GM19238 (cell line): ENCODE data around the gene ZNF860.
"Not testable (repeated sequence)": the region's sequence is repeated elsewhere in the genome, so short reads cannot be mapped to it uniquely, and the experiment has no call there.

ENCODE experiments used
- DNase-seq: peaks from one replicate; pipeline ENCODE4 v3.0.0; 2011; ENCODE audit warnings: low spot score; ENCODE audit not compliant: insufficient read length

The ZNF860 gene

DNA sequence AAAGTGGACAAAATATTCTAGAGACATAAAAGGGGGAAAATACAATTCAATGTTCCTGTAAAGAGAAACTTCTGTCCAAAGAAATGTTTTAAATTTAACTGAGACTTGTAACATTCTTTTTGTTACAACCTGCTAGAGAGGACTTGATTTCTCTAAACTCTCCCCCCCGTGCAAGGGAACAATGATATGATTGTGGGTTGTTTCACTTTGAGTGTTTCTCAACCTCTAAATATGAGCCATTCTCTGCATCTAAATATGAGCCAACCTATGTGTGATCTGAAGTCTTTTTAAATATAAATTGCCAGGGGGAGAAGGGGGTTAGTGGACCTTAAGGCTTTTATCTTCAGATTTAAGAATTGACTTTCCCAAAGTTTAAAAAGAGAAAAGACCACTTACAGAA is 14.6 kb downstream of the ZNF860 start:
- no peak for DNase-seq

DNA sequence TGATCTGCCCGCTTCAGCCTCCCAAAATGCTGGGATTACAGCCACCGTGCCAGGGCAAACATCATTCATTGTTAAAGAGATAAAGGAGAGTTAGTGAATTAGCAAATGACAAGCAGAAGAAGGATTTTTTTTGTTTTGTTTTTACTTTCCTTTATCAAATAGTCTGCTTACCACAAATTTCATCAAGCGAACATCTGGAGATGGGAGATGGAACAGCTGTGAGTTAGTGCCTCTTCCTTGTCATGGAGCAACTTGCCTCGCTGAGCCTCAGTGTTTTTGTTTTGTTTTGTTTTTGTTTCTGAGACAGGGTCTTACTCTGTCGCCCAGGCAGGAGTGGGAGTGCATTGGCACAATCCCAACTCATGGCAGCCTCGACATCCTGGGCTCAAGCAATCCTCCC is 15.9 kb downstream of the ZNF860 start:
- no peak for DNase-seq

DNA sequence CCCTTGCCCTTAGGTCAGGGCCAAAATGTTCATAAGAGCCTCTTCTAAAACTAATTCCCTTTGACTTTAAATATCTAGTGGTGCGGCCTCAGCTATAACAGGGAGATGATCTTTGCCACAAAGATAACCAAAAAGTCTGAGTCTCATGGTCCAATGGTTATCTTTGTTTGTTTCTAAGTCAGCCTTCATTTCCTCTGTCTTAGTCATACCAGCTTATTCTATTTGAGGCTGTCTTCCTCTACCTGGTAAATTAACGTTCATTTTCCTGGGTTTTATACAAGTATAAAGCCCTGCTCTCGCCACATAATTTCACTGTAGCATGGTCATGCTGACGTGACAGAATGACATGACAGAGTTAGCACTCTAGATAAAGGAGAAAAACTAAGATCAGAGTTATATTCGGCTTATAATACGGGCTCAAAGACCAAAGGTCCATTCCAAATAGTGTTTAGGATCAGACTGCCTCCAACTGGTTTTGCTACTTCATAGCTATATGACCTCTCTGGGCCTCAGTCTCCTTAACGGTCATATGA is 18.4 kb downstream of the ZNF860 start:
- no peak for DNase-seq

DNA sequence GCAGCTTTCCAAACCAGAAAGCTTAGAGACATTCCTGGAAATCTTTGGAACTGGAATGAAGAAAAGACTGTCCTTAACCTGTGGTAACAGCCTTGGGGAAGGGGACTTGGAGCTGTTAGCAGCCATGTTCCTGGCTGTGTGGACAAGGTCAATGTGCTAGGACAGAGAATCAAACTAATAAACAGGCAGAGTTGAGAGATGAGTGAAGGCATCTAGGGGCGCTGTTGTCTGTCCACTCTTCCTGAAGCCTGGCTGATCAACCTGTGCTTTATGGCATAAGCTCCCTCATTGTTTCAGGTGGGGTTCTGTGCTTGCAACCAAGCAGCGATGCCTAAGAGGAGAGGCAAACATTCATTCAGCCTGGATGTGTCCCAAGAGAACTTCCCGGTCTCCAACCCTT is 19.3 kb downstream of the ZNF860 start:
- DNase-seq = no peak

DNA sequence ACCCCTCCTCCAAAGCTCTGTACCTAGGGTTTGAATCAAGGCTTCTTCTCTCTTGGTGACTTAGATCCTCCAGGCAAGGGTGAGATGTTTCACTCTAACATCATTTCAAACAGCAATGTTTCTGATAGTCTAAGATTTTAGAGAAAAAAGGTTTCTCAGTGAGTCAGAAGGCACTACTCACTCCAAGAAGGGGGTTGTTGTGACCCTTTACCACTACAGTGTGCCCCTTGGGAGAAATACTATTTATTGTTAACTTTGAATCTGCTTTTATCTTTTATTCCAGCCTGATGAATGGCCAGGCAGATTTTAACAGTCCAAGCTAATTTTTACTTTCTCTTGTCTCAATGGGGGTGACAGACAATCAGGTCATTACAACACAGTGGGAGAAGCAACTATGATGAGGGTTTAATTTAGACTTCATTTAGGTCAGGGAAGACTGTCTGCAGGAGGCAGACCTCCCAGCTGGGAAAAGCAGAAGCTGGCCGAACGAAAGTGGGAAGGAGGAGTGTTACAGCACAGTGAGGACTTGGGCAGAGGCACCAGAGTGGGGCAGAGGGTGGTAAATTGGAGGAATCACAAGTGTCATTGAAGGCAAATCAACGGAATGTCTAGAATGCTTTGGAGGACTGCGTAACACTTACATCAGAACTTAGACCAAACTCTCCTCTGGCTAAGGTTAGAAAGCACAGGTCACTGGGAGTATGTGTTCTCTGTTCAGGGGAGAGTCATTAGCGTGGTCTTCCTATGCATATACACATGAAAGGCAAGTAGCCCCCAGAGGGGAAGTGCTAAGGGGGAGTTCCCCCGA is 21.2 kb downstream of the ZNF860 start:
- no peak for DNase-seq

DNA sequence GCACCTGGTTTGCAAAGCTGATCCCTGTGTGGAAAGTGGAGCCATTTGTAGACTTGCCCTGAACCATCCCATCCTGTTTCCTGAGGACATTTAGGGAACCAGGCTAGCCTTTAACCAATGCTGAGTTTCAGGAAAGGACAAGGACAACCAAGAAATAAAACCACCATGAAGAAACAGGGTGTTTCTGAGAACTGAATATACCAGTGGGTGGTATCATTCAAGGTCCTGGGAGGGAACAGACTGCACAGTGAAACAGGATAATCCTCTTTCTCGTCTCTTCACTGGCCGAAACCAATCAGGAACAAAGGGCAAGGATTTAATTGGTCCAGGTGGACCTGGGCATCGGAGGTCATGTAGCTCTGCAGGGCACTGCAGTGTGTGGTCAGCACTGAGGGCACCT is 21.8 kb downstream of the ZNF860 start:
- no peak for DNase-seq

DNA sequence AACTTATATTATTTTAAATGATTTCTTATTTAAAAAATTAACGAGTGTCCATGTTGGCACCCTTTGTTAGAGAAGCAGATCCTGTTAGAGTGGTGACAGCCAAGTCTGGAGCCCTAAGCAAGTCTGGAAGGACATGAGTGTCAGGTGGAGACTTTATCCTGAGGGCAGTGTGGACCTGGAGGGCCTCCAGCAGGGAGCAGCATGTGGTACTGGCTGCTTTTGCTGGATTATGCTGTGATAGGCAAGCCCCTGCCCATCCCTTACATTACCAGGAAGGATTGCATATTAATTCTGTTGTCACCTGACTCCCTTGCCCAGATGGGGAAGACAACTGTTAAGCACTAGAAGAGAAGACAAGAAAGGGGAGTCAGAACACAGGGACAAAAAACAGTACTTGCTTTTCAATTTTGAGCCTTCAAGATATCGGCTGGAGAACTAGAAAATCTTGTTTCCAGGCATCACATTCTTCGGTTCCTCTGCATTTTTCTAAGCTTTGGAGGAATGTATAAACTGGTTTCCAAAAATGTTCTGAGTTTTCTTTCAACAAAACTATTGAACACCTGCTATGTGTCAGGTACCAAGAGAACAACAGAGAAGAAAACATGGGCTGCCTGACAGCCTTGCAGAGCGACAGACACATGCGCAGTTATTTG is 22.7 kb downstream of the ZNF860 start:
- no peak for DNase-seq

DNA sequence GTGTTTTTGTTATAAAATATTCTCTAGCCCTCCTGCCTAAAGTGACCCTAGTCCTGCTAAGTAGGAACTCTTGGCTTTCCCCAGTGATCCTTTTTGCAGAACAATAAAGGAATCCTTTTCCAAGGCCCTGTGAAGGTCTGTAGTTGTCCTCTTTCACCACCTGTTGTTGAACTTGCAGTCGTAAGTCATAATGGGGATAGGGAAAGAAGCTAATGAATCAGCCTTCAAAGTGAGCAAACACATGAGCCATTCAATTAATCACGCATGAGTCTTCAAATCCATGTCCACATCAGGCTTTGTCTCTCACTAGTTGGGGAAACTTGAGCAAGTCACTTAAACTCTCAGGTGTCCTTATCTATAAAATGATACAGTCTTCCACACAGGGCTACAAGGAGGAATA is 27.6 kb downstream of the ZNF860 start:
- no peak for DNase-seq

DNA sequence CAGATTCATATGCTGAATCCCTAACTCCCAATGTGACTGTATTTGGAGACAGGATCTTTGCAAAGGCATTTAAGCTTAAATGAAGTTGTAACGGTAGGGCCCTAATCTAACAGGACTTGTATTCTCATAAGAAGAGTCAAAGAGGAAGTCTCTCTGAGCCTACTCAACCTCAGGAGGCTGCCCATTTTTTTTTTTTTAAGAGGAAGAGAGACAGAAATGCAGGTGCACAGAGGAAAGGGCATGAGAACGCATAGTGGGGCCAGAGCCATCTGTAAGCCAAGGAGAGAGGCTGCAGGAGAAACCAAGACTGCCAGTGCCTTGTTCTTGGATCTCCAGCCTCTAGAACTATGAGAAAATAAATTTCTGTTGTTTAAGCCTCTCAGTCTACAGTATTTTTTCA is 28.4 kb downstream of the ZNF860 start:
- DNase-seq = no peak

DNA sequence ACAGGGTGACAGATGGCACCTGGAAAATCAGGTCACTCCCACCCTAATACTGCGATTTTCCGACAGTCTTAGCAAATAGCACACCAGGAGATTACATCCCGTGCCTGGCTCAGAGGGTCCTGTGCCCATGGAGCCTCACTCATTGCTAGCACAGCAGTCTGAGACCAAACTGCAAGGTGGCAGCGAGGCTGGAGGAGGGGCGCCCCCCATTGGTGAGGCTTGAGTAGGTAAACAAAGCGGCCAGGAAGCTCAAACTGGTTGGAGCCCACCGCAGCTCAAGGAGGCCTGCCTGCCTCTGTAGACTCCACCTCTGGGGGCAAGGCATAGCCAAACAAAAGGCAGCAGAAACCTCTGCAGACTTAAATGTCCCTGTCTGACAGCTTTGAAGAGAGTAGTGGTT is 29.1 kb downstream of the ZNF860 start:
- not testable (repeated sequence) for DNase-seq

DNA sequence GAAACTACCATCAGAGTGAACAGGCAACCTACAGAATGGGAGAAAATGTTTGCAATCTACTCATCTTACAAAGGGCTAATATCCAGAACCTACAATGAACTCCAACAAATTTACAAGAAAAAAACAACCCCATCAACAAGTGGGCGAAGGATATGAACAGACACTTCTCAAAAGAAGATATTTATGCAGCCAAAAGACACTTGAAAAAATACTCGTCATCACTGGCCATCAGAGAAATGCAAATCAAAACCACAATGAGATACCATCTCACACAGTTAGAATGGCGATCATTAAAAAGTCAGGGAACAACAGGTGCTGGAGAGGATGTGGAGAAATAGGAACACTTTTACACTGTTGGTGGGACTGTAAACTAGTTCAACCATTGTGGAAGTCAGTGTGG is 34.1 kb downstream of the ZNF860 start:
- DNase-seq = not testable (repeated sequence)

DNA sequence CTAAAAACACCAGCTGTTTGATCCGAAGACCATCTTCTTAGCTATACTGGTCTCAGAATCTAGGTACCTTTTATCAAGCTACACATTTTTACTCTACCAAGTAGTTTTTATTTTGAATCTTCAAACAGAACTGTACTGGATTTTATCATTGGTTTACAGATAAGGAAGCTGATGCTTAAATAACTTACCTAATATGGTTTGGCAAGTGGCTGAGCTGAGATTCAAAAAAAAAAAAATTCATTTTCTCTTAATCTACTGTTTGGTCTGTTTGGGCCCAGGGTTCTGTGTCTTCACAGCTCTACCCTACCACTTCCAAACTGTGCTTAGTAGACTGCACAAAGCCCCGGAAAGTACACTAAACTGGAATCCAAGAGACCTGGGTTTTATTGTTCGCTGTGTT is 35.7 kb downstream of the ZNF860 start:
- DNase-seq = no peak

DNA sequence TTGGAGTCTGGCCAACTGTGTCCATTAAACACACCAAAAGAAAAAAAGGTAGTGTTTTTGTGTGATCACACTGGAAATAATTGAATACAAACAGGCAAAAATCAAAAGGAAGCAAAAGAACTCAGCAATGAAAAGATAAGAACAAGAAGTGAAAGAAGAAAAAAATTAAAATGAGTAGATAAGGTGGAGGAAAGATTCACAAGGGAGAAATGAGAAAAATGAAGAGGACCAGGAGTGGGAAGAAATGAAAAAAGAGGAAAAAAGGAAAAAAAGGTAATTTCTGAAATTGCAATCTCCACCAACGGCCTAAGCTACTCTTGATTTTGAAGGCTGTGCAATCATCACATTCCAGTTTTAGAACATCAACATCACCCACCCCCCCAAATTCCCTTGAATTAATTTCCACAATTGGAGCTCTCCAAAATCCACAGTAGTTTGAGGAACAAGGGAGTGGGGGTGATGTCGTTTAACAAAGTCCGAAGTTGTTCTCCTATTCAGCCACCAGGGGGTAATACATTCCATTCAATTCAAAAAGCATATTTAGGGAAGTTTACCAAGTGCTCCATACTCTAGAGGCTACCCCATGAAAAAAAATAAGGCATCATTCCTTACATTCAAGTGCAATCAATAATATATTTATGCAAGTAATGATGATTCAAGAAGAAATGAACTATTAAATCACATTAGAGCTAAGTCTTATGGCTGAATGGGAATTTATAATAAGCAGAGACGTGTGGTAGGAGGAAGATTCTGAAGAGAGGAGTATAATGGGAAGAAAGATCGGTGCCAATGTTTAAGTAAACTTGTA is 37.4 kb downstream of the ZNF860 start:
- DNase-seq = peak; percentile 7

DNA sequence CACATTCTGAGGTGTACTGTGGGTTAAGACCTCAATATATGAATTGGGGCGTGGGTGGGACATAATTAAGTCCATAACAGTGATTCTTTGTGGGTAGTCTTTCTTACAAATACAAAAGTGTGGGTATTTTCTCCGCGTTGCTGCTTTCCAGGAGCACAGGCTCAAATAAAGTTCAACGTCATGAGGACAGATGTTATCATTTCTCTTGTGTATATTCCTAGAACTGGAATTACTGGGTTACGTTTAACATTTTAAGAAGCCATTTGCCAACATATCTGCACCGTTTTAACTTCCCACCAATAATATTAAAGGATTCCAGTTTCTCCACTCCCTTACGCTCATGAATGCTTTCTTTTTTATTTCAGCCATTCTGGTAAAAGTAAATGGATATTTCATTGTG is 39.6 kb downstream of the ZNF860 start:
- DNase-seq = no peak

DNA sequence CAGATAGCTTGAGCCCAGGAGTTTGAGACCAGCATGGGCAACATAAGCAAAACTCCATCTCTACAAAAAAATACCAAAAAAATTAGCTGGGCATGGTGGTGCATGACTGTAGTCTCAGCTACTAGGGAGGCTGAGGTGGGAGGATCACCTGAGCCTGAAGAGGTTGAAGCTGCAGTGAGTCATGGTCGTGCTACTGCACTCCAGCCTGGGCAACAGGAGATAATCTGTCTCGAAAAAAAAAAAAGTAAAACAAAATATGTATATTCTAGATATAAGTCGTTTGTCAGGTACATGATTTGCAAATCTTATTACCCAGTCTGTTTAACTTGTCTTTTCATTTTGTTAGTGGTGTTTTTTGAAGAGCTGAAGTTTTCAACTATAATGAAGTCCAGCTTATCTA is 40.2 kb downstream of the ZNF860 start:
- DNase-seq = no peak

DNA sequence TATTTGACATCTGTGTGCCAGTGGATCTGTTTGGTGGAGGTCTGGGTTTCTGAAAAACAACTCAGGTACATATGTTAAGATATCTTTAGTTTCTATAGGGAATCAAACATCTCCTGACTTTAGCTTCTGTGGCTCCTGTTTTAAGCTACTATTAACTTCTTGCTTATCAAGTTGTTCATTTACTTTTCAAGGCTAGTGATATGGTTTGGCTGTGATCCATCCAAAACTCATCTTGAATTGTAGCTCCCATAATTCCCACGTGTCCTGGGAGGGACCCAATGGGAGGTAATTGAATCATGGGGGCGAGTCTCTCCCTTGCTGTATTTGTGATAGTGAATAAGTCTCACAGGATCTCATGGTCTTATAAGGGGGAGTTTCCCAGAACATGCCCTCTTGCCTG is 41.4 kb downstream of the ZNF860 start:
- DNase-seq = no peak

DNA sequence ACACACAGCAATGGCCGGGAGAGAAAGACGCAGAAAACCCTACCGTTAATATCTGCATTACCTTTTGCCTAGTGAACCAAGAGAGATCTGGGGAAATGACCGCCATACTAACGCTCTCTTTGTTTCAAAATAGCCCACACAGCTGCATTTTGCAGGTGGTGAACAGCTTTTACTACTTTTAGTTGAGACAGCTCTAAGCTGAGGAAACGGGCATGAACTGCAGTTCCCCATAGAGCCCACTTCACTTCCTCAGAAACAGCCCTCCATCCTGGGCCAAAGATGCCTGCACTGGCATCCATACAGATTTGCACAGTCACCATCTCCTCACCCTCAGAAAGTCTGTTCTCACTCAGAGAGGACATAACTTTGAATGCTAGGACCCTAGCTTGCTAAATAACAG is 45.0 kb downstream of the ZNF860 start:
- no peak for DNase-seq

DNA sequence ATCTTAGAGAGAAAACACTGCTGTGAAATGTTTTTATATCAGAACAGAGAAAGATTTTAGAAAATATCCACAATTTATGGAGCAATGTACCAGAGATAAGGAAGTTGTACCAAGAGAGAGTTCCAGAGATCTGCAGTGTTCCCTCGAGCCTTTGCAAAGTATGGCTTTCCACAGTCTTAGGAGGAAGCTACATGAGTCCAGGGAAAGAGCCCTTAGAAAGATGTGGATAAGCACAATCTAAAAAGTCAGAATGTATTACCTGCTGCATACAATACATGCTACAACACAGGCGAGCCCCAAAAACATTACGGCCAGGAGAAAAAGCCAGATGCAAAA is 56.4 kb downstream of the ZNF860 start:
- DNase-seq = no peak

DNA sequence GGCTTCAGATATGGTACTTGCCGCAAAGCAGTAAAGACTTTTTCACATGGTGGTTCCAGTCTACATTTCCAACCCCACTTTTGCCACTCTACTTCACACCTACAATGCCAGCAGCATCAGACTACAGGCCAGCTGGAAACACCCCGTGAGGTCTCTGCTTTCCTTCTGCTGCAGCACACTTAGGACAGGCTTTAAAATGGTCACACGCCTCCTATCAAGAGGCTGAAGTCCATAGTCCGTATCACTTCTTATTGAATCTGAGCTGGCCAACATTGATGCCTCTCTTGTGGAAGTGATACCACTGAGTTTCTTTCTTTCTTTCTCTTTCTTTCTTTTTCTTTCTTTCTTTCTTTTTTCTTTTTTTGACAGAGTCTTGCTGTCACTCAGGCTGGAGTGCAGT is 59.8 kb downstream of the ZNF860 start:
- no peak for DNase-seq
